K562 (cell line): ENCODE data around the gene SPTBN4. TPM values are rescaled to one million over a fixed set of nuclear protein-coding genes. Genes with fewer than 3 reads are reported as not detected.

Experiments used
- ATAC-seq: fragments of 200-7000 bp; cut with Tn5 transposase; 3 replicates; pipeline ENCODE4 v1.9.1; 2020; ENCODE audit warnings: moderate library complexity
- BruUV-seq: library from RNA; stranded (reverse); fragments of 400-500 nt; replicated peaks from 2 replicates; lab custom pipeline; 2021; lab: Mats Ljungman, UMichigan
- CTCF ChIA-PET: fragments of 300-600 bp; formaldehyde crosslinking; extraction: SDS; loops from one replicate; lab custom pipeline; 2021; ENCODE audit warnings: low intra/inter-chr PET ratio; lab: Yijun Ruan, JAX
- POLR2A ChIA-PET: fragments of 300-600, 350-650 bp; sonication (Branson Sonifier 250); formaldehyde crosslinking; extraction: SDS; loops from one replicate; lab custom pipeline; 2021; ENCODE audit warnings: antibody characterized with exemption, inconsistent platforms; lab: Yijun Ruan, JAX
- DNase-seq, 4 experiments: peaks; one replicate each; pipeline versions ENCODE4 v3.0.0 to v3.0.0-alpha.2; 2011 to 2018; ENCODE audit warnings: low spot score in 3 of 4, mixed read lengths in 3 of 4; ENCODE audit errors: extremely low read depth in 1 of 4
- FAIRE-seq: peaks from 2 replicates; lab custom pipeline; 2011; peaks lifted over from hg19 to GRCh38; lab: Jason Lieb, UNC
- H2AFZ ChIP-seq: 2 replicates; pipeline ENCODE4 v1.6.0; 2011; ENCODE audit warnings: low read depth, low read length, control low read depth, inconsistent platforms
- H3K27ac ChIP-seq: fragments of 200-600 bp; 3 replicates; pipeline ENCODE4 v1.8.0; 2011; ENCODE audit warnings: low read depth, mild to moderate bottlenecking, control low read depth, inconsistent platforms, low read length, moderate library complexity, mixed read lengths; ENCODE audit errors: extremely low read depth
- H3K27me3 ChIP-seq, 2 experiments: fragments of 300-600 bp in 1 of 2; 2 replicates in 1 of 2; 3 replicates in 1 of 2; pipeline versions ENCODE4 v1.6.0 to v1.8.0; 2011; ENCODE audit warnings: inconsistent platforms in 2 of 2, low read length in 2 of 2, mild to moderate bottlenecking in 1 of 2, mixed read lengths in 1 of 2, moderate library complexity in 1 of 2; ENCODE audit not compliant: control insufficient read depth in 2 of 2, insufficient read depth in 2 of 2
- H3K36me3 ChIP-seq: fragments of 300-600 bp; 3 replicates; pipeline ENCODE4 v1.8.0; 2011; ENCODE audit warnings: mild to moderate bottlenecking, low read length, inconsistent platforms; ENCODE audit not compliant: control insufficient read depth, insufficient read depth
- H3K4me1 ChIP-seq, 2 experiments: fragments of 200-600 bp in 1 of 2; replicated peaks in 1 of 2; 2 replicates in 1 of 2; 3 replicates in 1 of 2; pipeline versions ENCODE4 v1.5.1 to v1.8.0; 2011; ENCODE audit warnings: inconsistent platforms in 2 of 2, low read length in 2 of 2, mild to moderate bottlenecking in 1 of 2, mixed read lengths in 1 of 2, moderate library complexity in 1 of 2; ENCODE audit not compliant: control insufficient read depth in 2 of 2, insufficient read depth in 2 of 2
- H3K4me2 ChIP-seq: 2 replicates; pipeline ENCODE4 v1.6.1; 2011; ENCODE audit warnings: low read length, control low read depth, inconsistent platforms, mixed read lengths; ENCODE audit not compliant: insufficient read depth
- H3K4me3 ChIP-seq: fragments of 200-600 bp; sonication (generic), shearing (Covaris generic); 2 replicates; pipeline ENCODE4 v1.5.1; 2016; ENCODE audit warnings: control low read depth, inconsistent platforms
- H3K79me2 ChIP-seq: fragments of 200-600 bp; 3 replicates; pipeline ENCODE4 v1.8.0; 2011; ENCODE audit warnings: low read length, inconsistent platforms; ENCODE audit not compliant: control insufficient read depth, insufficient read depth
- H3K9ac ChIP-seq, 2 experiments: 2 replicates each; pipeline versions ENCODE4 v1.6.0 to v1.6.1; 2011; ENCODE audit warnings: low read depth in 2 of 2, low read length in 2 of 2, control low read depth in 1 of 2, inconsistent platforms in 1 of 2, mild to moderate bottlenecking in 1 of 2, mixed read lengths in 1 of 2; ENCODE audit not compliant: insufficient read depth in 1 of 2
- H3K9me1 ChIP-seq: one replicate; pipeline ENCODE4 v1.6.0; 2011; ENCODE audit warnings: inconsistent platforms, mild to moderate bottlenecking, low read length, moderate library complexity; ENCODE audit not compliant: control insufficient read depth, insufficient read depth
- H3K9me3 ChIP-seq: replicated peaks from 2 replicates; pipeline ENCODE4 v1.5.1; 2011; ENCODE audit warnings: low read depth, low read length, inconsistent platforms; ENCODE audit not compliant: control insufficient read depth, insufficient read depth
- H4K20me1 ChIP-seq: replicated peaks from 2 replicates; pipeline ENCODE4 v1.6.1; 2011; ENCODE audit warnings: low read length, inconsistent platforms, mixed read lengths; ENCODE audit not compliant: control insufficient read depth, insufficient read depth
- ARID3A ChIP-seq: IDR thresholded peaks from 2 replicates; pipeline ENCODE4 v1.6.1; 2012; ENCODE audit warnings: low read depth, low read length, improper control_type of control experiment, borderline replicate concordance
- BMI1 ChIP-seq: fragments of 150-350 bp; IDR thresholded peaks from 2 replicates; pipeline ENCODE4 v1.6.1; 2014; ENCODE audit warnings: low read length
- CAMTA2 ChIP-seq: fragments of 250-450 bp; sonication (Bioruptor Pico); conservative IDR thresholded peaks from 2 replicates; pipeline ENCODE4 v1.5.1; 2022
- CBFB ChIP-seq: sonication (generic); formaldehyde crosslinking; IDR thresholded peaks from 2 replicates; pipeline ENCODE4 v1.4.0; 2020; ENCODE audit warnings: mild to moderate bottlenecking, missing genetic modification reagents
- FOXJ2 ChIP-seq: fragments of 200-800 bp; sonication (Bioruptor generic); IDR thresholded peaks from 2 replicates; pipeline ENCODE4 v1.6.1; 2016; ENCODE audit warnings: missing genetic modification characterization, missing compliant biosample characterization
- GTF2A2 ChIP-seq: IDR thresholded peaks from 2 replicates; pipeline ENCODE4 v1.6.1; 2016; ENCODE audit warnings: mild to moderate bottlenecking, missing genetic modification characterization, missing compliant biosample characterization
- HBP1 ChIP-seq: fragments of 450-650 bp; formaldehyde crosslinking; IDR thresholded peaks from 2 replicates; pipeline ENCODE4 v1.4.0; 2022; ENCODE audit warnings: missing genetic modification characterization
- MAZ ChIP-seq, 2 experiments: fragments of 450-650 bp in 1 of 2; sonication (generic) in 1 of 2; formaldehyde crosslinking; IDR thresholded peaks in 1 of 2; conservative IDR thresholded peaks in 1 of 2; 2 replicates each; pipeline versions ENCODE4 v1.4.0 to v1.5.0; 2020; ENCODE audit warnings: mild to moderate bottlenecking in 1 of 2, missing genetic modification reagents in 1 of 2
- RFX1 ChIP-seq: fragments of 450-650 bp; IDR thresholded peaks from 2 replicates; pipeline ENCODE4 v1.6.1; 2016; ENCODE audit warnings: mild to moderate bottlenecking, moderate library complexity
- THAP12 ChIP-seq: fragments of 250-450 bp; sonication (Bioruptor Pico); IDR thresholded peaks from 2 replicates; pipeline ENCODE4 v1.9.0; 2021; ENCODE audit warnings: mild to moderate bottlenecking, inconsistent platforms
- YBX1 ChIP-seq: fragments of 450-650 bp; IDR thresholded peaks from 2 replicates; pipeline ENCODE4 v1.7.1; 2016; ENCODE audit warnings: mild to moderate bottlenecking
- ZFP30 ChIP-seq: fragments of 250-450 bp; sonication (Bioruptor Pico); IDR thresholded peaks from 2 replicates; pipeline ENCODE4 v1.8.0; 2022; ENCODE audit warnings: moderate library complexity, mild to moderate bottlenecking, inconsistent platforms, borderline replicate concordance
- ZNF274 ChIP-seq: IDR thresholded peaks from 2 replicates; pipeline ENCODE4 v1.6.1; 2011; ENCODE audit warnings: low read depth, mild to moderate bottlenecking, low read length, moderate library complexity, borderline replicate concordance
- WGBS: fragments of 100-300 bp; shearing (Covaris generic); methylation state at CpG from one replicate; pipeline ENCODE4 v1.1.6; 2016; ENCODE audit warnings: low coverage, mixed read lengths; ENCODE audit not compliant: insufficient coverage; ENCODE audit errors: missing lambda C conversion rate; 5-methylcytosine and 5-hydroxymethylcytosine counted together
- in situ Hi-C: fragments of 300-500 bp; cut with MboI; formaldehyde crosslinking; loops from 4 replicates; pipeline ENCODE4 v1.15.0; 2018; ENCODE audit warnings: inconsistent platforms, mixed read lengths
- intact Hi-C: fragments of 100-400 bp; cut with micrococcal nuclease; formaldehyde crosslinking; loops from 2 replicates; pipeline ENCODE4 v1.14.2; 2022
- polyA plus RNA-seq, 8 experiments: library from polyadenylated mRNA; depleted of rRNA in 4 of 8; stranded (reverse) in 5 of 8; unstranded in 3 of 8; fragments of >200 nt; fragmentation: Nextera tagmentation in 2 of 8; fragmentation: Illumina TruSeq in 1 of 8; extraction: Ambion mirVana in 2 of 8; extraction: Trizol in 1 of 8; gene quantifications; 2 replicates each; pipeline versions ENCODE4 v1.2.1 to v1.2.3, GENCODE V29; 2011 to 2014; ENCODE audit warnings: inconsistent platforms in 1 of 8, missing spikeins in 1 of 8
- total RNA-seq, 7 experiments: library from RNA; depleted of rRNA in 6 of 7; stranded (reverse); fragments of >200 nt in 6 of 7; fragmentation: Illumina TruSeq in 2 of 7; extraction: Trizol in 2 of 7; gene quantifications; 2 replicates each; pipeline versions ENCODE4 v1.2.1 to v1.2.3, GENCODE V29; 2011 to 2021; ENCODE audit warnings: low replicate concordance in 1 of 7
- TF ChIP-seq, protein P1 (sequence below): fragments of 450-650 bp; formaldehyde crosslinking; IDR thresholded peaks from 2 replicates; pipeline ENCODE4 v1.4.0; 2020; ENCODE audit warnings: mild to moderate bottlenecking, moderate library complexity
- TF ChIP-seq, protein P2 (sequence below): fragments of 250-450 bp; sonication (Bioruptor Pico); IDR thresholded peaks from 2 replicates; pipeline ENCODE4 v1.5.0; 2021

Gene SPTBN4
- total and polyA plus RNA-seq, 9 of the 15 experiments (the other 6 are each of a cell fraction or from before 2014, with no cell fraction given): 0.01 to 1.5 (median 0.86) TPM

DNA sequence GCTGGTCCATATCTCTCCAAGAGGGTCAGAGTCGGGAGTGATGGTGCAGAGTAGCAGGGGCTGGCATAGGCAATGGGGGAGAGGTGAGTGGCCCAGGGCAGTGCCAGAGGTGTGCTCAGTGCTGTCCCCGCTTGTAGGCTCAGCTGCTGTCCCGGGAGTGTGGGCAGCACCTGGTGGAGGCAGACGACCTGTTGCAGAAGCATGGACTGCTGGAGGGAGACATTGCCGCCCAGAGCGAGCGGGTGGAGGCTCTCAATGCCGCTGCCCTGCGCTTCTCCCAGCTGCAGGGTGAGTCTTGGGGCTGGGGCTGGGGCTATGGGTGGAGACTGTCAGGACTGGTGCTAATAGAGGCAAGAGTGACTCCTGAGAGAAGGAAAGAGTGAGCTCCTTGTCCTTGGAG is 39.3 kb downstream of the SPTBN4 start:
- ATAC-seq: no peak
- TF ChIP-seq BMI1: no peak
- TF ChIP-seq, protein P1, sequence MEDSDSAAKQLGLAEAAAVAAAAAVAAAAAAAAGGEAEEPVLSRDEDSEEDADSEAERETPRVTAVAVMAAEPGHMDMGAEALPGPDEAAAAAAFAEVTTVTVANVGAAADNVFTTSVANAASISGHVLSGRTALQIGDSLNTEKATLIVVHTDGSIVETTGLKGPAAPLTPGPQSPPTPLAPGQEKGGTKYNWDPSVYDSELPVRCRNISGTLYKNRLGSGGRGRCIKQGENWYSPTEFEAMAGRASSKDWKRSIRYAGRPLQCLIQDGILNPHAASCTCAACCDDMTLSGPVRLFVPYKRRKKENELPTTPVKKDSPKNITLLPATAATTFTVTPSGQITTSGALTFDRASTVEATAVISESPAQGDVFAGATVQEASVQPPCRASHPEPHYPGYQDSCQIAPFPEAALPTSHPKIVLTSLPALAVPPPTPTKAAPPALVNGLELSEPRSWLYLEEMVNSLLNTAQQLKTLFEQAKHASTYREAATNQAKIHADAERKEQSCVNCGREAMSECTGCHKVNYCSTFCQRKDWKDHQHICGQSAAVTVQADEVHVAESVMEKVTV (CRISPR knock-in tag): no peak
- TF ChIP-seq CBFB (CRISPR knock-in tag): no peak
- no peak for TF ChIP-seq CAMTA2
- TF ChIP-seq ZFP30: no peak
- no peak for TF ChIP-seq MAZ (CRISPR knock-in tag; conservative IDR thresholded peaks at IDR 0.05 in 1 of 2, IDR thresholded peaks at IDR 0.05 in 1 of 2)
- no peak for TF ChIP-seq GTF2A2 (tag)
- TF ChIP-seq RFX1: no peak
- no peak for TF ChIP-seq ARID3A
- TF ChIP-seq THAP12 (CRISPR knock-in tag): no peak
- TF ChIP-seq YBX1: no peak
- TF ChIP-seq ZNF274: no peak
- no peak for TF ChIP-seq FOXJ2 (tag)
- TF ChIP-seq HBP1 (CRISPR knock-in tag): no peak
- TF ChIP-seq, protein P2, sequence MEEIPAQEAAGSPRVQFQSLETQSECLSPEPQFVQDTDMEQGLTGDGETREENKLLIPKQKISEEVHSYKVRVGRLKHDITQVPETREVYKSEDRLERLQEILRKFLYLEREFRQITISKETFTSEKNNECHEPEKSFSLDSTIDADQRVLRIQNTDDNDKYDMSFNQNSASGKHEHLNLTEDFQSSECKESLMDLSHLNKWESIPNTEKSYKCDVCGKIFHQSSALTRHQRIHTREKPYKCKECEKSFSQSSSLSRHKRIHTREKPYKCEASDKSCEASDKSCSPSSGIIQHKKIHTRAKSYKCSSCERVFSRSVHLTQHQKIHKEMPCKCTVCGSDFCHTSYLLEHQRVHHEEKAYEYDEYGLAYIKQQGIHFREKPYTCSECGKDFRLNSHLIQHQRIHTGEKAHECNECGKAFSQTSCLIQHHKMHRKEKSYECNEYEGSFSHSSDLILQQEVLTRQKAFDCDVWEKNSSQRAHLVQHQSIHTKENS (CRISPR knock-in tag): no peak
- Histone ChIP-seq H3K9me1 (no peaks in the 10 kb centered on the region), H3K36me3 (no peaks in the 10 kb centered on the region), H3K4me3 (no peak overlapping the region), H3K4me1 (peaks cover 6 to 17% of the 10 kb centered on the region in 2 experiments; a peak in 3 of 5 replicates), H4K20me1 (no peaks in the 10 kb centered on the region), H3K79me2 (no peaks in the 10 kb centered on the region), H2AFZ (no peak overlapping the region), H3K9me3 (no peaks in the 10 kb centered on the region), H3K4me2 (no peak overlapping the region), H3K9ac (peak overlapping the region in 1 of 2 experiments; percentile 71; a peak in 2 of 4 replicates), H3K27ac (no peak overlapping the region), H3K27me3 (peaks cover 0 to 8% of the 10 kb centered on the region in 2 experiments; a peak in 2 of 5 replicates)
- no peak for FAIRE-seq
- no peak for DNase-seq
- POLR2A ChIA-PET: interaction anchor here (0.6 to 1.9 kb wide), 3 partner anchors 11 to 13 kb away, joined by 3 to 5 read pairs (median 4); no protein-coding TSS in a partner anchor
- in situ Hi-C loops: no loop called here
- intact Hi-C loops: no loop called here
- CTCF ChIA-PET: no interaction called here
- 36% methylated on average over 9 of the region's 9 CpGs for WGBS
- BruUV-seq: no TSS peak
